Stimulated activated CD8-positive, alpha-beta memory T cell treated with anti-CD3 and anti-CD28 coated beads, Interleukin-15, amount 100 ng/mL, for 1 hour (primary cell): ENCODE results near the gene CCDC187.

Experiments
- DNase-seq: peaks from one replicate; pipeline ENCODE4 v3.0.0-alpha.2; 2020; ENCODE audit warnings: low read depth

The CCDC187 gene

DNA sequence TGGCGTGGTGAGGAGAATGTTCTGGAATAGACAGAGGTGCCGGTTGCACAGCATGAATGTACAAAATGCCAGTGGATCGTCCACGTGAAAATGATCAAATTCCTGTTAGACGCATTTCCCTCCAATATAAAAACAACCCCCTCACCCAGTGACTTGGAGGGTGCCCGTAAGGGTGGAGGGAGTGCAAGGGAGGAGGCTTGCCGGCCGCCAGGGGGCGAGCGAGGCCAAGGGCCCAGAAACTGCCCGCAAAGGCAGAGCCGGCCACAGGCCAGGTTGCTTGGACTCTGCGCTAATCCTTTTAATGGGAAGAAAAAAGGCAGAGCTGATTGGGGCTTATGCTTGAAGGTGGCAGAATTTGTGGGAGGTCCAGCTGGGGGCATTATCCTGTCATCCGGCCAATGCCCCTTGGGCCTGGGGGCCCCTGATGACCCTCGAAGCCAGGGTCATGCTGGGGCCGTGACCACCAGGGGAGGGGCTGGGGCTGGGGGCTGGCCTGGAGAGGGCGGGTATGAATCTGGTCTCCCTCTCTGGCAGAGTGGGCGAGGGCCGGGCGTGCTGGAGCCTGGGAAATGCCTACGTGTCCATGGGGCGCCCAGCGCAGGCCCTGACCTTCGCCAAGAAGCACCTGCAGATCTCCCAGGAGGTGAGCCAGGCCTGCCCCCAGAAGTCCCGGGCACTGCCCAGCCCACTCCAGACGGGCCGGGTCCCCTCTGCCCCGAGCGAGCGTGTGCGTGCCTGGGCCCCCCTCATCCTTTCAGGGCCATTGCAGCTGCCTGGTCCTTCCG, 35.5 kb upstream of the CCDC187 start:
- DNase-seq = no peak

DNA sequence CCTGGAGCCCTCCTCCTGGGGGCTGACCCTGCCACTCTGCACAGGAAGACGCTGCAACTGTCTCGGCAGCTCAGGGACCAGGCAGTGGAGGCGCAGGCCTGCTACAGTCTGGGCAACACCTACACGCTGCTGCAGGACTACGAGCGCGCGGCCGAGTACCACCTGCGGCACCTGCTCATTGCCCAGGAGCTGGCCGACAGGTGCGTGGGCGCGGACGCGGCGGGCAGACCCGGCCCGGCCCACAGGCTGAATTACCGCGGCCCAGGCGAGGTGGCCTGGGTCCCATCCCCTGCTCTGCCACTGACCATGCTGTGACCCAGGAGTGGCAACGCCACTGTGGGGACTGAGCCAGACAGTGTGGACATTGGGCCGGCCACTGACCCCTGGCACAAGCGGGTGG, 34.6 kb upstream of the CCDC187 start:
- no peak for DNase-seq

DNA sequence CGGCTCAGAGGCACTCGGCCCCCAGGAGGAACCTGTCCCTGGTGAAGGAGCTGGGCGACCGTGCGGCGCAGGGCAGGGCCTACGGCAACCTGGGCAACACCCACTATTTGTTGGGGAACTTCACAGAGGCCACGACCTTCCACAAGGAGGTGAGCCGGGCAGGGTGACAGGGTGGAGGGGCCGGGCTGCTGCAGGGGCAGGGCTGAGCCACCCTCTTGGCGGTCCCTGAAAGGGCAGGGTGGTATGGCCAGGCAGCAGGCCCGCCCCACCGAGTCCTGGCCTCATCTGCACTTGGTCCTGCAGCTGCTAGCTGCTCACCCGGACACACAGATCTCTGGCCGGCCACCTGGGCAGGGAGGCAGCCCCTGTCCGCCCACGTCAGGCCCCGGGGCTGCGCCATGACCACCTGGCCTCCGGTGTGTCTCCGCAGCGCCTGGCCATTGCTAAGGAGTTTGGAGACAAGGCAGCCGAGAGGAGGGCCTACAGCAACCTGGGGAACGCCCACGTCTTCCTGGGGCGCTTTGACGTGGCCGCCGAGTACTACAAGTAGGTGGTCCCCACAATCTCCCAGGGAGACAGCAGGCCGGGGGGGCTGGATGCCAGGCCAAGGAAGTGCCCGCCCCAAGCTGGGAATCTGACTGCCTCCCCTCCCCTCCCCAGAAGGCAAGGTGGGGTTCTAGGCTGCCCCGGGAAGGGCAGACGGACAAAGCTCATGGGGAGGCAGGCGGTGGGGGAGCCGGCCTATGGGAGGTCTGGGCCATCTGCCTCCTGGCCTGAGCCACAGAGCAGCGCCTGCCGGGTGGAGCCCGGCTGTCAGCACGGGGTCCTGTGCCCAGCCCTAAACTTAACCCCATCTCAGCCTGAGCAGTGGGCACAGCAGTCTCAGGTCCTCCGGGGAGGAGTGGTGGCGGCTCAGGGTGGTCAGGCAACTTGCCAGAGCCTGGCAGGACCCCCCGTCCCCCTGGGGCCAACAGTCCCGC, 33.8 kb upstream of the CCDC187 start:
- DNase-seq = no peak

DNA sequence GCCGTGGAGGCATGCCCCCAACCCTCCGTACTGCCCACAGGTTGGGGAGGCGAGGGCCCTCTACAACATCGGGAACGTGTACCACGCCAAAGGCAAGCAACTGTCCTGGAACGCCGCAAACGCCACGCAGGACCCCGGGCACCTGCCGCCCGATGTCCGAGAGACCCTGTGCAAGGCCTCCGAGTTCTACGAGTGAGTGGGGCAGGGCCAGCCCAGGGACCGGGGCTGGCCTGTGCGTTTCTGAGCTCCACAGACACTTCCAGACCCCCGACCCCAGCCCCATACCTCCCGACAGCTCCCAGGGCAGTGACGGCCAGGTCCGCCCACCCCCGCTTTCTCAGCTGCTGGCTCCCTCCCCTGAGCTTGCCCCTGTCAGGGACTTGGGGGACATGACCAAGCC, 33.0 kb upstream of the CCDC187 start:
- no peak for DNase-seq

DNA sequence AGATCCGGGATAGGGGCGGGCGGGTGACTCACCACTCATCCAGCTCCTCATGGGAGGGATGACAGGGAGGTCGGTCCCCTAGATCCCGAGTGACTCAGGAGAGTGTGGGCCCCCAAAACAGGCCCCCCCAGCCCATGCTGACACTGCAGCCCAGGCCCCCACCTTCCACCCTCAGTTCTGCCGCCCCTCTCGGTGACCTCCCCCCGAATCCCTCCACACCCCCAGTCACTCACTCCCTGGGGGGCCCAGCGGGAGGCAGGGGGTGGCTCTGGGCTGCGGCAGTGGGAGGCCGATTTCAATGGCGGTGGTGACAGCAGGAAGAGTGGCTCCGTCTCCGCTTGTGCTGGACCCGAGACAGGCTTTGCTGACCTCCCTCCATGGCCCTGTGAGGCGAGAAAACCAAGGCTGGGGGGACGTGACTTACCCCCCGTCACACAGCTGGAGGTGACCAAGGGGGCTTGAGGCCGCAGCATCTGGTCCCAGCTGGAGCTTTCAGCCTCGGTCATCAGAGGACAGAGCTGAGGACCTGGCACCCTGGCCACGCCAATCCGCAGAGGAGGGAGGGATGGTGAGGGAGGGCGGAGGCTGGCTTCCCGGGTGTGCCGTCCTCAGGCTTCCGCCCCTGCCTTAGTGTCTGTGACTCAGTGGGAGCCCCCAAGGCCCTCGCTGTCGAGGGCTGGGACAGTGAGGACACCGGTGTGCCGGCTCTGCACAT, 32.4 kb upstream of the CCDC187 start:
- DNase-seq = no peak

DNA sequence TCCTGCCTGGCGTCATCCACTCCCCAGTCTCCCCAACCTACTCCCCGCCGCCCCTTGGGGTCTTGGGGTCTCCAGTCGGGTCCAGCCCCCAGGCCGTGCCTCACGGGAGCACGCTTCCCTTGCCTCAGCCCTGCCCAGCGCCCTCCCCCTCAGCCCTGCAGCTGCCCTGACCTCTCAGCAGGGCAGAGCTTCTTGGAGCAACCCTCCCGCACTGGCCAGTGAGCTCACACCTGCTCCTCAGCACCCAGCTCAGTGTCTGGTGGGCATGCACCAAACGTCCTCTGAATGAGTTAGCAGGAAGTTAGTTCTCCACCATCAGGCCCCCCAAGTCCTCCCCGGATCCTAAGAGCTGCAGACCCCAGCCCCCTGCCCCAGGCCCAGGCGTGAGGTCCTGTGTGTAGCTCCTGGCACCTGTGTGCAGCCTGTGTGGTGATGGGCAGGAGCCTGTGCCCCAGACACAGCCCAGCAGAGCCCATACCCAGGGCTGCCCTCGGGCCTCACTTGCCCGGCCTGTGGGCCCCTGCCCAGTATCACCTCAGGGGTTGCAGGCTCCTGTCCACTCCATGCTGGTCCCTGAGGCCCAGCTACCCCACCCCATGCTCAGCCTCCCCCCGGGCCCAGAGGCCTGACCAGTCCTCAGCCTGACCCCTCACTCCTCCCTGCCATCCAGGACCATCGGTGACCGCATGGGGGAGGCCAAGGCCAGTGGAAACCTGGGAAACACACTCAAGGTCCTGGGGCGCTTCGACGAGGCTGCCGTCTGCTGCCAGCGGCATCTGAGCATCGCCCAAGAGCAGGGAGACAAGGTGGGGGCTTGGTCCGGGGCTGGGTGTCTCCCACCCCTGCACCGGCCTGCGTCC, 31.6 kb upstream of the CCDC187 start:
- no peak for DNase-seq

DNA sequence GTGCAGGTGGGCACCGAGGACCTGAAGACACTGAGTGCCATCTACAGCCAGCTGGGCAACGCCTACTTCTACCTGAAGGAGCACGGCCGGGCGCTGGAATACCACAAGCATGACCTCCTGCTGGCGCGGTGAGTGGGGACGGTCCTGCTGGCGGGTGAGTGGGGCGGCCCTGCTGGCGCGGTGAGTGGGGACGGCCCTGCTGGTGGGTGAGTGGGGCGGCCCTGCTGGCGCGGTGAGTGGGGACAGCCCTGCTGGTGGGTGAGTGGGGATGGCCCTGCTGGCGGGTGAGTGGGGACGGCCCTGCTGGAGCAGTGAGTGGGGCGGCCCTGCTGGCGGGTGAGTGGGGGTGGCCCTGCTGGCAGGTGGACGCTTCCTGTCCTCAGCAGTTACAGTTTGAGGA, 30.6 kb upstream of the CCDC187 start:
- no peak for DNase-seq

DNA sequence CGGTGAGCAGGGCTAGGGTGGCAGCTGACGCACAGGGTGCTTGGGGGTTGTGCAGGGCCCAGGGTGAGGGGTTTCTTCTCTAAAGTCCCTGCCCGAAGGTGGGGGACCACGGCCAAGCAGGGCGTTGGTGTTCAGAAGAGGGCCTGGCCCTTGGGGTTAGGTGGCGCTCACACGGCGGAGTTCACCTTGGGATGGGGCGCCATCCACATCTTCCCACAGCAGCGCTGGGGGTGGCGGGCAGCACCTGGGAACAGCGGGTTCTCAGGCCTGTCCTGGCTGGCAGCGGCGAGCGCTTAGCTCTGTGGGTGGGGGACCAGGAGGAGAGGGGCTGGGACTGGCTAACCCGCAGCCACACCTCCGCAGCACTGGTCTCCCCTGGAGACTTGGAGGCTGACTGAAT, 29.6 kb upstream of the CCDC187 start:
- no peak for DNase-seq

DNA sequence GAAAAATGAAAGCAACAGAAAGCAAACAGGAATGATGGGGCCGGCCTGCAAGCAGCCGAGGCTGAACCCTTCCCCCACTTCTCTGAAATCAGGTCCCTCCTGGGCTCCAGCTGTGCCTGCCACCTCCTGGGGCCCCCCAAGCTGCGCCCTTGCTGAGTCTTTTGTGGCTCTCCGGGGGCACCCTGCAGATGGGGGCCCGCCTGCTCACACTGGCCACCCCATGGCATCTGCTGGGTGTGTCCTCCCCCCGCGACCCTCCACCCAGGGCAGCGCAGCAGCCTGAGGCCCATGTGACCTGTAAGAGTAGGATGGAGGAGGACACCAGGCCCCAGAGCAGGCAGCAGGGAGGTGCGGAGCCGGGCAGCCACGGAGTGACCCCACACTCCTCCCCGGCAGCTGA, 29.2 kb upstream of the CCDC187 start:
- DNase-seq = no peak

DNA sequence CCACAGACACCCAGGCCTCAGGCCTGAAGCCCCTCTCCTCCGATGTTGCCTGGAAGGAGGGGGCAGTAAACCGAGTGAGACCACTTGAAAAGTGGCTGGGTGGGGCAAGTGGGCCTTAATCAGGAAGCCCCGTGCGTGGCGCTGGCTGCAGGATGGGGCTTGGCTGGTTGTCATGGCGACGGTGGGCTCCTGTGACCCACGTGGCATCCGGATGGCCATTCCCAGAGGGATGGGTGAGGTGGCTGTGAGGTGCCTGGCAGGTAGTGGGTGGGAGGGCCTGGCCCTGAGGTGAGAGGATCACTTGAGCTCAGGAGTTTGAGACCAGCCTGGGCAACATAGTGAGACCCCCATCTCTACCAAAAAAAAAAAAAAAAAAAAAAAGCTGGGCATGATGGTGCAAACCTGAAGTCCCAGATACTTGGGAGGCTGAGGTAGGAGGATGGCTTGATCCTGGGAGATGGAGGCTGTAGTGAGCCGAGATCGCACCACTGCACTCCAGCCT, 28.6 kb upstream of the CCDC187 start:
- DNase-seq = no peak

DNA sequence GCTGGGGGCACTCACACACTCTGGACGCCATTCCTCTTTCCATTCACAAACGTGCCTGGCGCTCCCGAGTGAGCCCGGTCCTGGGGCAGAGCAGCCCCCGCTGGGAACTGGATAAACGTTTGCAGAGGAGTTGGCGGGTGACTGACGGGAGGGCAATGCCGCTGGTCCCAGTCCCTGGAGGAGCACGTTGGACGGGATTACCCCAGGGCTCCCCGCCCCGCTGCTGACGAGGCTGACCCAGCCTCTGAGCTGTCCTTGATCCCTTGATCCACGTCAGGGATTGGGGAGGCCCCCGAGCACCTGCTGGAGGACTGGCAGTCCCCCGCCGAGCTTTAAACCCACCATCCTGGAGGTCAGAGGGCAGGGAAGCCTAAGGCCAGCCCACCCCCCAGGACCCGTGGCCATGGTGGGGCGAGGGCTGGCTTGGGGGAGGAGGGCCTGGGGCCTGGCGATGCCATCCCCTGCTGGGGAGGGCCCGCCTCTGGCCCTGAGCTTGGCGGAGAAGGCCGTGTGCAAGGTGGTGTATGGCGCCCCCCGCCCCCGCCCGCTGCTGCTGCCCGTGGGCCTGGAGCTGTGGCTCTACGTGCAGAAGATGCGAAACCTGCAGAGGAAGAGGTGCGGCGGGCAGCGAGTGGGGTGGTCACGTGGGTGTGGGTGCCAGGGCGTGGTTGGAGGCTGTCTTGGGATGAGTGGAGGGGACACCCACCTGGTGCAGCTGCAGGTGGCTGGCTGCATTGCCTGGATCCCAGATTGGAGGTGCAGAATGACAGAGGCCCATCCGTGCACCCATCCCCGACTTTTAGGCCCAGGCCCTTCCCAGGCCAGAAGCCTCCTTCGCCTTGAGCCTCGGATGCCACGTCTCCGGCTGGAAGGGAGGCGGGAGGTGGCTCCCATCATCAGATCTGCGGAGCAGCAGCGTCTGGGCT, 27.9 kb upstream of the CCDC187 start:
- DNase-seq = no peak

DNA sequence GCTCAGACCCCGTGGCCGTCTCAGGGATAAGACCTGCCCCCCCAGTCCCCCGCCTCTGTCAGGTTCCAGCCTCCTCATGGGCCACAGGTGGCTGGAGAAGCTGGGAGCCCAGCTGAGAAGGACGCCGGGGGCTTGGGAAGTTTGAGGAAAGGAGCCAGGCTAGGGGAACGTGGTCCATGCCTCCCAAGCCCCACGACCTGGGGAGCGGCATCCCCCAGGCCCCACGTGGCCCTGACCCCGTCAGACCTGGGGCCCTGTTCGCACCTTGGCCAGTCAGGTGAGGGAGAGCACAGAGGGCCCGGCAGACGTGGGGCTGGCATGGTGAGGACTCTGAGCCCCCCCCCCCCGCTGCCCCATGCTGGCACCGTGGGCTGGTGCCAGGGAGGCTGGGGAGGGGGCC, 27.1 kb upstream of the CCDC187 start:
- DNase-seq = no peak

DNA sequence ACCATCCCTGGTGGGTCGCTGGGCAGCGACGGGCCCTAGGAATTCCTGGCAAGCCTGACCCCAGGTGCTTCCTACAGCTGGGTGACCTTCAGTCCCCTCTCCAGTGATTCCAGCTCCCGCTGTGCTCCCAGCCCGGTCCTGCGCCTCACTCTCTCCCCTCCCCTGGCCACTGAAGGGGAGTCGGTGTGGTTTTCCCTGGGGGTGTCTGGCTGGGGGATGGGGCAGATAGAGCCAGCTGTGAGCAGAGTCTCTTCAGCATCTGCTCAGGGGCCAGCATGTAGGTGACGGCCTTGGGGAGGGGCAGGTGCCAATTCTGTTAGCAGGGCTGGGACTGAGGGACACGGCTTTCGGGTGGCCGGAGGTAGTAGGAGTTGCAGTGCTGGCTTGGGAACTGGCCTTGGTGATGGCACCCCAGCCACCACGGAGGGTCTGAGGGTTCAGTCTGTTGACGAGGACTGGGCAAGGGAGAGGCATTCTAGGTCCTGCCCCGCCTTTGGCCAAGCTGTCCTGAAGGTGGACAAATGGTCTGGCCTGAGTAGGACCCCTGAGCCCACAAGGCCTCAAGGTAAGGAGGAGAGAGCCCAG, 26.6 kb upstream of the CCDC187 start:
- DNase-seq = no peak

DNA sequence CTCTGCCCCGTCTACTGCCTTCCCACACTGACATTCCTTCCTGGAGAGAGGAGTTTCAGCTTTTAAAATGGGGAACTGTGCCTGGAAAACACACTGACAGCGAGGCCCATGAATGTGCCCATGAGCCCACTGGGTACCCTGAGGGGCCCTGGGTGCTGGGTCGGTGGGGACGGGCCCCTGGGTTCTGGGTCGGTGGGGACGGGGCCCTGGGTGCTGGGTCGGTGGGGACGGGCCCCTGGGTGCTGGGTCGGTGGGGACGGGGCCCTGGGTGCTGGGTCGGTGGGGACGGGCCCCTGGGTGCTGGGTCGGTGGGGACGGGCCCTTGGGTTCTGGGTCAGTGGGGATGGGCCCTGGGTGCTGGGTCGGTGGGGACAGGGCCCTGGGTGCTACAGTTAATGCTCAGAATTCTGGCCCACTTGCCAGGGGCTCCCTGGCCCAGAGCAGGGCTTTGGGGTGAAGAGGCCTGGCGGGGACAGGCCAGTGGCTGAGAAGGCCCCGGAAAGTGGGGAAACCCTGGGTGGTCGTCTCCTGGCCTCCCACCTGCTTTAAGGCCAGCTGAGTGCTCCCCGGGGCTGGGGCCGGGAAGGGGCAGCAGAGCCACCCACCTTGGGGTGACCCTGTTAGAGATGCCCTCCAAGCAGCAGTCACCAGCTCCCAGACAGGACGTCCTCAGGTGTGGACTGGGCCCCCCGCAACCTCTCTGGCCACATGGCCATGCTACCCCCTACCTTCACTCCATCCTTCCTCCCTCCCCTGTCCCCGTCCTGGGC, 25.9 kb upstream of the CCDC187 start:
- DNase-seq = no peak

DNA sequence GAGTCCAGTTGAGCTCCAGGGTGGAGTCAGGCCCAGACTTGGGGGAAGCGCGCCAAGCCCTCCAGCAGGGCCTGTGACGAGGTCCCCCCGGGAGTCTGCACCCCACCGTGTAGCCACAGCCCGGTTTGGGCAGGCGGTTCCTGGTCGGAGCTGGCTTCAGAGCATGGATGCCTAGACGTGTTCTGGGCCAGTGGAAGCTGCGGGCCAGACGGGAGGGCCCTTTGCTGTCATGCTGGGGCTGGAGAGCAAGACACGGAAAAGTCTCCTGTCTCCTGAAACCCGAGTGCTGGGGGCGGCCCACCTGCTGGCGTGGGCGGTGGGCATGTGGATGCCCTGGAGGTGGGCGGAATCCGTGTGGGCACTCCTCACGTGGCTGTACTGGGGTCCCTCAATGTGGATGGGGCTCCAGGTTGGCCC, 25.3 kb upstream of the CCDC187 start:
- DNase-seq = no peak

DNA sequence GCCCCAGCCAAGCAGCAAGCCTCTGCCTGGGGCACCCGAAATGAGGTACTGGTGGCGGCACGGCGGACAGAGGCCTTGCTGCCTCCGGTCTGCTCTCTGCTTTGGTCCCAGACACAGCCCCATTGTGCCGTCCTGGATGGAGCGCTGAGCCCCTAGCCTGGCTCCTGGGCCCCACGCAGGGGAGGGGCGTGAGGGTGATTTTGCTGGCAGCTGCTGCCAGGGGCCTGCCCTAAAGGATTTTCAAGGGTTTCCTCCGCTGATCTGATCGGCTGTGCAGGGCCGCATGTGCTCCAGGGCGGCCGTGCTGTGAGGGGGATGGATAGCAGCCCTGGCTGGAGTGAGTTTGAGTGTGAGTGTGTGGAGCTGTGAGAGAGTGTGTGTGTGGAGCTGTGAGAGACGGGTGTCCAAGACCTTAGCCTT, 24.7 kb upstream of the CCDC187 start:
- no peak for DNase-seq

DNA sequence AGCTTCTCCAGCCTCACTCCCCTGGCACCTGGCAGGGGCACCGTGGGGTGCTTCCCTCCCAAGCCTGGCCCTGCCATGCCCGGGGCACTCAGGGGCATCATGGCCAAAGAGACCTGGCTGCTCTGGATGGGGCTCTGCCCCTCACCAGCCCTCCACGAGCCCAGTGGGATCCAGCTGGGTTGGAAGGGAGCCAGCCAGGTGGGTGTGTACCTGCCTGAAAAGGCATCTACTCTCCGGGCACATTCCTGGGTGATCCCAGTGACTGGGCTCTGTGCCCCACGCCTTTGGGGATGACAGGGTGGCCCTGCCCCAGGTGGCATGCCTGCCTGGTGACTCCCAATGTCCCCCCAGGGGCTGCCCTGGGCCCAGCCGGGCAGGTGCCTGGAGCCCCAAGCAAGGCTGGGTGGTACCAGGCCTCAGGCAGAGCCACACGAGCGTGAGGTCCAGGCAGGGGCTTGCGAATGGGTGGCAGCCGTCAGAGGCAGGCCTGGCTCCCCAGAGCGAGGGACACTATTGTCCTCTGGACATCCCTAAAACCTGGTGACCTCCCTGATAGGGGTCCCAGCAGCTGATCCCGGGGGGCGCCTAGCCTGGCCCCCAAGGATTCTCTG, 24.2 kb upstream of the CCDC187 start:
- no peak for DNase-seq

DNA sequence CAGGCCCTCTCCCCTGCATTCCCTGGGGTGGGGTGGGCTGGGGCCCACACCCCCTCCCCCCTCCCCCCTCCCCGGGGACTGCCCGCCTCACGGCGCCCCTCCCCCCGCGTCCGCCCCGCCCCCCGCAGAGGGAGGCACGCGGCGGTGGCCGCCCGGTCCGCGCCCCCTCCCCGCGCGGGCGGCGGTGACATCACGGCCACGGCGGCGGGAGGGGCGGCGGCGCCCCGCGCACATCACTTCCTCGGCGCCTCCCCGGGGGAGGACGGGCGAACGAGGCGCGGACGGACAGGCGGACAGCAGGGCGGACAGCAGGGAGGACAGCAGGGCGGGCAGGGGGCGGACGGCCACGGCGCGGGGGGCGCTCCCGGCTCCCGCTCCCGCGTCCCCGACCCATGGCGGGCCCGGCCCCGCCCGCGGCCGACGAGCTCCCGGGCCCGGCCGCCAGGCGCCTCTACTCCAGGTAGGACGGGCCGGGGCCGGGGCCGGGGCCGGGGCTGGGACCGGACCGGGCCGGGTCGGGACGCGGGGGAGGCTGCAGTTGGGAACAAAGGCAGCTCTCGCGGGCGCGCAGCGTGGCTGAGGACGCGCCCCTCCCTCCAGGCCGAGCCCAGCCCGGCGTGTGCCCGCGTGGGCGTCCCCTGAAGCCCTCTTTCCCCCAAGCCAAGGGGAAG, 23.5 kb upstream of the CCDC187 start, which contains the start of gene GPSM1:
Gene GPSM1 (plus strand): TSS at position 236 of the 671 bp plus-strand sequence. CDS start 157 bp downstream, at position 393.
- DNase-seq = no peak
